Esophagus squamous epithelium (tissue), 5 donors: ENCODE measurements around the gene FGB. TPM values are rescaled to one million over a fixed set of nuclear protein-coding genes. Genes with fewer than 3 reads are reported as not detected.

Experiments
- DNase-seq: peaks from one replicate; lab custom pipeline; 2025; lab: John Stamatoyannopoulos, UW
- H3K27ac ChIP-seq, 4 donors: fragments of 200-600 bp; sonication (generic); one replicate each; pipeline ENCODE4 v1.5.1; 2016 to 2019; ENCODE audit warnings: mild to moderate bottlenecking in 1 of 4
- H3K27me3 ChIP-seq, 4 donors: fragments of 200-600 bp; sonication (generic); 1 replicate in 3 of 4; 2 replicates in 1 of 4; pipeline versions ENCODE4 v1.5.1 to v1.6.0; 2017 to 2021; ENCODE audit warnings: antibody characterized with exemption in 1 of 4
- H3K36me3 ChIP-seq, 3 donors: fragments of 200-600 bp; sonication (generic); one replicate each; pipeline ENCODE4 v1.5.1; 2016 to 2019
- H3K4me1 ChIP-seq, 3 donors: fragments of 200-600 bp; sonication (generic); one replicate each; pipeline ENCODE4 v1.5.1; 2017 to 2019
- H3K4me3 ChIP-seq, 4 donors: fragments of 200-600 bp; sonication (generic); 1 replicate in 3 of 4; 2 replicates in 1 of 4; pipeline ENCODE4 v1.5.1; 2016 to 2019; ENCODE audit warnings: mild to moderate bottlenecking in 2 of 4, moderate library complexity in 1 of 4
- H3K9me3 ChIP-seq, 3 donors: fragments of 200-600 bp; sonication (generic); one replicate each; pipeline ENCODE4 v1.5.1; 2016 to 2019
- POLR2A ChIP-seq, 4 donors: fragments of 450-650 bp; IDR thresholded peaks; one replicate each; pipeline ENCODE4 v1.6.1; 2017; ENCODE audit warnings: antibody characterized with exemption in 4 of 4, mild to moderate bottlenecking in 4 of 4, moderate library complexity in 3 of 4
- WGBS, 2 donors: methylation state at CpG; one replicate each; pipeline ENCODE4 v1.1.5; 2018; 5-methylcytosine and 5-hydroxymethylcytosine counted together
- intact Hi-C: fragments of 100-400 bp; cut with DNase I; formaldehyde crosslinking; loops from one replicate; pipeline ENCODE4 v1.15.0; 2022
- total RNA-seq, 4 donors: library from RNA; depleted of rRNA; stranded (reverse); fragments of >200 nt; gene quantifications; one replicate each; pipeline ENCODE4 v1.1.0, GENCODE V29; 2016
- TF ChIP-seq, protein P1 (sequence below), 6 experiments: fragments of 450-650 bp in 4 of 6; fragments of 200-600 bp in 2 of 6; sonication (generic) in 2 of 6; IDR thresholded peaks; one replicate each; pipeline ENCODE4 v1.5.1; 2016 to 2019; ENCODE audit warnings: antibody characterized with exemption in 6 of 6, mild to moderate bottlenecking in 4 of 6, moderate library complexity in 4 of 6
- donor health status: DM: yes; HTN: yes; CAD: no.

The FGB gene
- total RNA-seq, 4 donors from 2014 or later, result not detected

DNA sequence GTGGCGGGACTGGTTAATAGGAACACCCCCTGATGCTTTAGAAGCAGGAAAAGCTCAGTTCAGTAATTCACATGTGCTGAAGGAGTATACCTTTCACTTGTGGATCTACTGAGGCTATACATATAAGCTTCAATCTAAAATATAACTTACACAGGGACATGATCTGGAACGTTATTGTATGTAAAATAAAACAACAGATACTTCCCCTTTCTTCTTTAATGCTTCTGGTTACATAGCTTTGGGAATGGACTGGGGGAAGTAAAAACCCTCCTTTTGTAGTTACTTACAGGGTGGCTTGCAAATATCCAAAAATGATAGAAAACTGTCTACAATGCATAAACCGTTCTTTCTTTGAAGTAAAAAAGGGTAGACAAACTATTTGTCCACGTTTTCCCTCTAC, 47.8 kb downstream of the FGB start:
- intact Hi-C loops, result no loop called here
- 45 to 53% methylated on average over 4 of the region's 4 CpGs for WGBS, 2 donors
- no peak for TF ChIP-seq POLR2A (IDR thresholded peaks at IDR 0.05)
- TF ChIP-seq, protein P1, sequence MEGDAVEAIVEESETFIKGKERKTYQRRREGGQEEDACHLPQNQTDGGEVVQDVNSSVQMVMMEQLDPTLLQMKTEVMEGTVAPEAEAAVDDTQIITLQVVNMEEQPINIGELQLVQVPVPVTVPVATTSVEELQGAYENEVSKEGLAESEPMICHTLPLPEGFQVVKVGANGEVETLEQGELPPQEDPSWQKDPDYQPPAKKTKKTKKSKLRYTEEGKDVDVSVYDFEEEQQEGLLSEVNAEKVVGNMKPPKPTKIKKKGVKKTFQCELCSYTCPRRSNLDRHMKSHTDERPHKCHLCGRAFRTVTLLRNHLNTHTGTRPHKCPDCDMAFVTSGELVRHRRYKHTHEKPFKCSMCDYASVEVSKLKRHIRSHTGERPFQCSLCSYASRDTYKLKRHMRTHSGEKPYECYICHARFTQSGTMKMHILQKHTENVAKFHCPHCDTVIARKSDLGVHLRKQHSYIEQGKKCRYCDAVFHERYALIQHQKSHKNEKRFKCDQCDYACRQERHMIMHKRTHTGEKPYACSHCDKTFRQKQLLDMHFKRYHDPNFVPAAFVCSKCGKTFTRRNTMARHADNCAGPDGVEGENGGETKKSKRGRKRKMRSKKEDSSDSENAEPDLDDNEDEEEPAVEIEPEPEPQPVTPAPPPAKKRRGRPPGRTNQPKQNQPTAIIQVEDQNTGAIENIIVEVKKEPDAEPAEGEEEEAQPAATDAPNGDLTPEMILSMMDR (IDR thresholded peaks at IDR 0.05), result no peak

GRCh38 chr4:154611833-154612232, 49.0 kb downstream of the FGB start:
- no peak for TF ChIP-seq POLR2A (IDR thresholded peaks at IDR 0.05)
- TF ChIP-seq, protein P1 (IDR thresholded peaks at IDR 0.05), result no peak
- H3K4me3 ChIP-seq, result no peak overlapping the region

More for the DNA sequence above, 47.8 kb downstream of the FGB start:
- peaks cover 0 to 6% (median 0%) of the 10 kb centered on the region in 4 donors for H3K27me3 ChIP-seq
- H3K9me3 ChIP-seq, result no peaks in the 10 kb centered on the region
- no peaks in the 10 kb centered on the region for H3K4me1 ChIP-seq
- no peak for DNase-seq
- H3K27ac ChIP-seq, result no peak overlapping the region
- H3K36me3 ChIP-seq, result no peaks in the 10 kb centered on the region
- H3K4me3 ChIP-seq, result no peak overlapping the region

DNA sequence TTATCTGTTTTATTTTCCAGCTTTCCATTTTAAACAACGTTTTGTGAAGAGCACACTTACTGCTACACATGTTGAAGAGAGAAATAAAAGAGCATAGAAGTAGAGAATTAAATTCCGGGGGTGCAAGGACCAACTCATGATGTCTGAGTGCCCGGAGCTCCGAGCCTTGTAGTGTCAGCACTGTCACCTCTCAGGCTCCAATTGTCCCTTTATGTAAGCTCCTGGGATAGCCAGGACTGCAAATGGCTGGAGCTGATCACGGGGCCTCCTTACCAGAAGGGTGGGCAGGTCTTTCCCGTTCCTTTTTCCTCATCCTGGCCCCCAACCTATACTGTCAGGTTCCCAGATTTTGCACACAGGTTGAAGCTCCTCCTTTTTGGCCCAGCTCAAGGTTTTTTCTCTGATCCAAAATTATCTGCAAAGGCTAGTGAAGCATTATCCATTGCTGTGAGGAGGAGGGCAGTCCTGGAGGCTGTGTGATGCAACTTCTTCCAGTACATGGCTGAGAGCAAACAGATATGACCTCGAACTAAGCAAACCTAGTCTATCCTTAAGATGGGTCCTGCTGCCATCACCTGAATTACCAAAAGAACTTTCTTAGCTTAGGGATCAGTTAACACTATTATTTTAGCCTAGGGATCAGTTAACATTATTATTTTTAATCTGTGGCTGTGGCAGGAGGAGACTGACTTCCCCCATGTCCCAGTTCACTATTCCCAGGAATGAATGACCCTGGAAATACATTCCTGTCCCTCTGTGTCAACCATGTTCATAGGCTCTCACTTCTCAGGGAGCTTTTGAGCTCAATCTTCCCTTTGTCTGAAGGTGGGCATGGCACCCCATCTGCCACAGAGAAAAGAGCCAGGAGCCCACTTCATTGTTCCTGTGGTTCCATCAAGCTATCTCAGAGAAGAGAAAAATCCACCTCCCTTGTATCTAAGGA, 49.9 kb downstream of the FGB start, which contains the start of gene FGG:
FGG (minus strand) TSS at position 185 of the 943 bp plus-strand sequence; CDS start at position 138, 47 bp downstream.
- intact Hi-C loops, result no loop called here
- Histone ChIP-seq H3K4me3 (no peak within 1 kb of the TSS), H3K4me1 (no peaks in the 10 kb centered on the region), H3K27ac (no peak within 1 kb of the TSS), H3K36me3 (no peaks in the 10 kb centered on the region), H3K9me3 (no peaks in the 10 kb centered on the region), H3K27me3 (peaks cover 0 to 6% (median 0%) of the 10 kb centered on the region in 4 donors)
- no peak for TF ChIP-seq POLR2A (IDR thresholded peaks at IDR 0.05)
- TF ChIP-seq, protein P1 (IDR thresholded peaks at IDR 0.05), result no peak
- 65 to 70% methylated on average over 6 to 7 of the region's 7 CpGs for WGBS, 2 donors
- no peak for DNase-seq

More at GRCh38 chr4:154611833-154612232, 49.0 kb downstream of the FGB start:
- intact Hi-C loops, result no loop called here
- H3K36me3 ChIP-seq, result no peaks in the 10 kb centered on the region
- no peak overlapping the region for H3K27ac ChIP-seq
- 73 to 80% methylated on average over 1 of the region's 1 CpG for WGBS, 2 donors
- no peaks in the 10 kb centered on the region for H3K4me1 ChIP-seq
- no peak for DNase-seq
- H3K9me3 ChIP-seq, result no peaks in the 10 kb centered on the region
- H3K27me3 ChIP-seq, result peaks cover 0 to 6% (median 0%) of the 10 kb centered on the region in 4 donors

- peaks cover 0 to 6% (median 0%) of the 10 kb centered on the region in 4 donors for H3K27me3 ChIP-seq
- no peak overlapping the region for H3K4me3 ChIP-seq
- H3K4me1 ChIP-seq, result no peaks in the 10 kb centered on the region
- H3K27ac ChIP-seq, result no peak overlapping the region
- no peak for DNase-seq
- intact Hi-C loops, result no loop called here
- H3K36me3 ChIP-seq, result no peaks in the 10 kb centered on the region
- TF ChIP-seq, protein P1 (IDR thresholded peaks at IDR 0.05), result no peak
- no peak for TF ChIP-seq POLR2A (IDR thresholded peaks at IDR 0.05)
- no peaks in the 10 kb centered on the region for H3K9me3 ChIP-seq
Observed at GRCh38 chr4:154614306-154614705, 51.5 kb downstream of the FGB start.

GRCh38 chr4:154615211-154615610, 52.4 kb downstream of the FGB start:
- TF ChIP-seq, protein P1 (IDR thresholded peaks at IDR 0.05), result no peak
- no peak for TF ChIP-seq POLR2A (IDR thresholded peaks at IDR 0.05)
- no peak overlapping the region for H3K4me3 ChIP-seq
- intact Hi-C loops, result no loop called here
- 88 to 100% methylated on average over 1 of the region's 1 CpG for WGBS, 2 donors
- H3K27ac ChIP-seq, result no peak overlapping the region
- no peak for DNase-seq
- peaks cover 0 to under 1% (median 0%) of the 10 kb centered on the region in 4 donors for H3K27me3 ChIP-seq
- H3K36me3 ChIP-seq, result no peaks in the 10 kb centered on the region
- H3K9me3 ChIP-seq, result no peaks in the 10 kb centered on the region
- no peaks in the 10 kb centered on the region for H3K4me1 ChIP-seq
